ENCODE measurements around the gene FH. TPM values are rescaled to one million over a fixed set of nuclear protein-coding genes. Genes with fewer than 3 reads are reported as not detected.
A peak's percentile ranks its signal among the peaks of the same experiment; 100 is the strongest.

FH gene
- total and polyA plus RNA-seq, 2 donors (not counting 3 experiments of a cell fraction or from before 2014, with no cell fraction given): 41.9 to 96.6 TPM

DNA sequence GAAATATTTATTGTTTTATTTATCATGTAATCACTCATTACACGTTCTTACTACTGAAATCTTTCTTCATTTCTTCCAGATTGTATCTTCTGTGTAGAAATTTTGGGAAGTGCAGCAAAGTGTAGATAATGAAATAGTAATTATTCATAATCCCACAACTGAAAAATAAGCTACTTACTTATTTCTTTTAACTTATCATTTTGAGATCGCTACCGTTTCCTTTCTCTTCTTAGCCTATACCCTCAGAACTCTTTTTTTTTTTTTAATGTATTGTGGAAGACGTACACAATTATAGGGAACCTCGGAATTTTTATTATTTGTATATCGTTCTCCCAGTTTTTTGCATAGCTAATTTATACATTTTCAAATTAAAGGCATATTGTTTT lies 518 bp upstream of the FH start:
- intact Hi-C loops (cut with micrococcal nuclease): no loop called here
- DNase-seq (ENCODE audit: low read depth, low spot score): no peak
- H3K79me2 ChIP-seq (ENCODE audit: control insufficient read depth, insufficient read depth, low read length): peaks cover 36% of the 10 kb centered on the region
- no peaks in the 10 kb centered on the region for H3K9me1 ChIP-seq (replicated peaks; ENCODE audit: control insufficient read depth, extremely low read depth, insufficient read depth, low read length)
- peak overlapping the region; percentile 43 for H3K9ac ChIP-seq (replicated peaks; ENCODE audit: extremely low read depth, insufficient read depth, low read length)
- ChIA-PET CTCF (interaction anchor here (1.1 to 2.3 kb wide), 3 partner anchors 91 to 688 kb away, joined by 3 to 7 read pairs (median 3); partner anchors contain the start of gene EXO1), POLR2A (interaction anchor here (1.2 kb wide), 1 partner anchor 12 kb away, joined by 3 read pairs; no protein-coding TSS in a partner anchor)
- no peak overlapping the region for H3K27ac ChIP-seq (ENCODE audit: insufficient read depth, low read depth, low read length)
- TF ChIP-seq, protein P1, sequence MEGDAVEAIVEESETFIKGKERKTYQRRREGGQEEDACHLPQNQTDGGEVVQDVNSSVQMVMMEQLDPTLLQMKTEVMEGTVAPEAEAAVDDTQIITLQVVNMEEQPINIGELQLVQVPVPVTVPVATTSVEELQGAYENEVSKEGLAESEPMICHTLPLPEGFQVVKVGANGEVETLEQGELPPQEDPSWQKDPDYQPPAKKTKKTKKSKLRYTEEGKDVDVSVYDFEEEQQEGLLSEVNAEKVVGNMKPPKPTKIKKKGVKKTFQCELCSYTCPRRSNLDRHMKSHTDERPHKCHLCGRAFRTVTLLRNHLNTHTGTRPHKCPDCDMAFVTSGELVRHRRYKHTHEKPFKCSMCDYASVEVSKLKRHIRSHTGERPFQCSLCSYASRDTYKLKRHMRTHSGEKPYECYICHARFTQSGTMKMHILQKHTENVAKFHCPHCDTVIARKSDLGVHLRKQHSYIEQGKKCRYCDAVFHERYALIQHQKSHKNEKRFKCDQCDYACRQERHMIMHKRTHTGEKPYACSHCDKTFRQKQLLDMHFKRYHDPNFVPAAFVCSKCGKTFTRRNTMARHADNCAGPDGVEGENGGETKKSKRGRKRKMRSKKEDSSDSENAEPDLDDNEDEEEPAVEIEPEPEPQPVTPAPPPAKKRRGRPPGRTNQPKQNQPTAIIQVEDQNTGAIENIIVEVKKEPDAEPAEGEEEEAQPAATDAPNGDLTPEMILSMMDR (IDR thresholded peaks at IDR 0.05; ENCODE audit: extremely low read depth in 1 of 2, insufficient read depth in 1 of 2, low read depth in 1 of 2, low read length in 2 of 2): no peak
- TF ChIP-seq MYC (IDR thresholded peaks at IDR 0.05; ENCODE audit: low read depth, low read length): no peak
- TF ChIP-seq FOS (IDR thresholded peaks at IDR 0.05; ENCODE audit: borderline replicate concordance, insufficient read depth, low read length): no peak
- no peak for TF ChIP-seq POLR2AphosphoS5 (IDR thresholded peaks at IDR 0.05; ENCODE audit: insufficient read depth, low read depth, low read length)
- TF ChIP-seq EZH2 (IDR thresholded peaks at IDR 0.05; ENCODE audit: borderline replicate concordance, low read depth, low read length, severe bottlenecking): no peak
- TF ChIP-seq JUN (IDR thresholded peaks at IDR 0.05; ENCODE audit: borderline replicate concordance, insufficient read depth, insufficient read length, low read depth): no peak
- H4K20me1 ChIP-seq (replicated peaks; ENCODE audit: control insufficient read depth, extremely low read depth, insufficient read depth, low read length): no peaks in the 10 kb centered on the region
- H2AFZ ChIP-seq (ENCODE audit: low read depth, low read length): peak overlapping the region; percentile 71
- no peaks in the 10 kb centered on the region for H3K9me3 ChIP-seq (replicated peaks; ENCODE audit: control insufficient read depth, insufficient read depth, low read length)
- peak overlapping the region; percentile 94 for H3K4me2 ChIP-seq (ENCODE audit: insufficient read depth, low read length)
- peaks cover 13% of the 10 kb centered on the region for H3K4me1 ChIP-seq (ENCODE audit: control insufficient read depth, extremely low read depth, insufficient read depth, low read length)
- no peak for FAIRE-seq
- H3K27me3 ChIP-seq (ENCODE audit: control insufficient read depth in 2 of 2, insufficient read depth in 2 of 2, low read length in 2 of 2): peaks cover 17 to 43% of the 10 kb centered on the region in 2 experiments
- TSS peak; percentile 42 for BruUV-seq (replicated peaks)
- peak overlapping the region; percentile 2 to 69 (median 34) for H3K4me3 ChIP-seq (replicated peaks in 1 of 3; ENCODE audit: insufficient read depth in 1 of 3, low read depth in 1 of 3, low read length in 3 of 3)
- peaks cover 0 to 5% of the 10 kb centered on the region in 2 experiments for H3K36me3 ChIP-seq (ENCODE audit: control insufficient read depth in 2 of 2, extremely low read depth in 1 of 2, insufficient read depth in 2 of 2, low read length in 2 of 2)
- dilution Hi-C loops (cut with MboI; ENCODE audit: extremely low pct_ligation_motif_present, low sequenced_read_pairs): no loop called here
